Measurements from ENCODE around the gene SLITRK3.
"Not testable (repeated sequence)": the region's sequence is repeated elsewhere in the genome, so short reads cannot be mapped to it uniquely, and the experiment has no call there.

The SLITRK3 gene

GRCh38 chr3:165192610-165193192, 3.5 kb downstream of the SLITRK3 start:
- in situ Hi-C loops (cut with MboI; ENCODE audit: low sequenced_read_pairs) = no loop called here

- in situ Hi-C loops (cut with MboI; ENCODE audit: low sequenced_read_pairs) = no loop called here
These were observed 4.7 kb downstream of the SLITRK3 start for GRCh38 chr3:165191491-165191890.

- in situ Hi-C loops (cut with MboI; ENCODE audit: low sequenced_read_pairs) = no loop called here
These were observed 7.7 kb downstream of the SLITRK3 start for GRCh38 chr3:165188452-165188851.

- in situ Hi-C loops (cut with MboI; ENCODE audit: low sequenced_read_pairs) = no loop called here
These were observed 10.4 kb downstream of the SLITRK3 start for GRCh38 chr3:165185707-165186327.

GRCh38 chr3:165181556-165181955, 14.6 kb downstream of the SLITRK3 start:
- in situ Hi-C loops (cut with MboI; ENCODE audit: low sequenced_read_pairs) = no loop called here

- in situ Hi-C loops (cut with MboI; ENCODE audit: low sequenced_read_pairs) = no loop called here
These were observed 25.9 kb downstream of the SLITRK3 start for GRCh38 chr3:165170236-165170635.

- in situ Hi-C loops (cut with MboI; ENCODE audit: low sequenced_read_pairs) = no loop called here
These were observed 26.8 kb downstream of the SLITRK3 start for GRCh38 chr3:165169368-165169767.

- in situ Hi-C loops (cut with MboI; ENCODE audit: low sequenced_read_pairs) = no loop called here
These were observed 33.3 kb downstream of the SLITRK3 start for GRCh38 chr3:165162883-165163282.

GRCh38 chr3:165159760-165160421, 36.3 kb downstream of the SLITRK3 start:
- in situ Hi-C loops (cut with MboI; ENCODE audit: low sequenced_read_pairs) = no loop called here

- in situ Hi-C loops (cut with MboI; ENCODE audit: low sequenced_read_pairs) = no loop called here
These were observed 38.2 kb downstream of the SLITRK3 start for GRCh38 chr3:165158011-165158410.

- in situ Hi-C loops (cut with MboI; ENCODE audit: low sequenced_read_pairs) = no loop called here
These were observed 39.3 kb downstream of the SLITRK3 start for GRCh38 chr3:165156757-165157420.

GRCh38 chr3:165148876-165149441, 47.2 kb downstream of the SLITRK3 start:
- in situ Hi-C loops (cut with MboI; ENCODE audit: low sequenced_read_pairs) = no loop called here

- in situ Hi-C loops (cut with MboI; ENCODE audit: low sequenced_read_pairs) = no loop called here
These were observed 51.9 kb downstream of the SLITRK3 start for GRCh38 chr3:165144271-165144670.

- in situ Hi-C loops (cut with MboI; ENCODE audit: low sequenced_read_pairs) = not testable (repeated sequence)
These were observed 56.3 kb downstream of the SLITRK3 start for GRCh38 chr3:165139918-165140317.
